Mesenteric fat pad (tissue), 1 donor: Measurements from ENCODE around the gene KNSTRN. TPM values are rescaled to one million over a fixed set of nuclear protein-coding genes. Genes with fewer than 3 reads are reported as not detected.

ENCODE experiments used
- DNase-seq: peaks from one replicate; pipeline ENCODE4 v3.0.0-alpha.2; 2020; ENCODE audit warnings: low spot score
- total RNA-seq: library from RNA; stranded (reverse); fragmentation: NEBNext Ultra II Directional; extraction: Animal tissue kit (Norgen Biotek cat#: 25700); gene quantifications from one replicate; pipeline ENCODE4 v1.2.1, GENCODE V29; 2021
- donor health status: DM: yes; HTN: yes; CAD: no.

The KNSTRN gene
- total RNA-seq, 1 donor from 2014 or later: 16.5 TPM

- no peak for DNase-seq
Observed at GRCh38 chr15:40428185-40428584, 45.7 kb downstream of the KNSTRN start.

GRCh38 chr15:40429068-40429710 lies 46.7 kb downstream of the KNSTRN start:
- DNase-seq: no peak

GRCh38 chr15:40430271-40430805 lies 47.8 kb downstream of the KNSTRN start:
- DNase-seq: no peak

GRCh38 chr15:40435023-40435709 lies 52.6 kb downstream of the KNSTRN start:
- DNase-seq: no peak

GRCh38 chr15:40435710-40436089 lies 53.2 kb downstream of the KNSTRN start:
- DNase-seq: no peak

GRCh38 chr15:40436116-40436891 lies 53.8 kb downstream of the KNSTRN start:
- no peak for DNase-seq

GRCh38 chr15:40436892-40437751 lies 54.6 kb downstream of the KNSTRN start:
- no peak for DNase-seq

GRCh38 chr15:40437752-40438687 lies 55.5 kb downstream of the KNSTRN start:
- no peak for DNase-seq

GRCh38 chr15:40438712-40439111 lies 56.2 kb downstream of the KNSTRN start:
- DNase-seq: no peak

- no peak for DNase-seq
Observed at GRCh38 chr15:40439461-40439959, 57.0 kb downstream of the KNSTRN start.

GRCh38 chr15:40439960-40440742 lies 57.6 kb downstream of the KNSTRN start:
- DNase-seq: no peak

- DNase-seq: peak; percentile 99
Observed at GRCh38 chr15:40440743-40441564, 58.4 kb downstream of the KNSTRN start, which contains the start of gene BAHD1. BAHD1 (plus strand) TSS chr15:40440953; CDS start chr15:40458465, 17,512 bp downstream.

- no peak for DNase-seq
Observed at GRCh38 chr15:40441565-40442531, 59.3 kb downstream of the KNSTRN start.

- no peak for DNase-seq
Observed at GRCh38 chr15:40443255-40443654, 60.7 kb downstream of the KNSTRN start.

GRCh38 chr15:40443846-40444245 lies 61.3 kb downstream of the KNSTRN start:
- DNase-seq: no peak
